A549 treated with dexamethasone at 1 μM for 4 hours (cell line): ENCODE measurements around the gene FLACC1. TPM values are rescaled to one million over a fixed set of nuclear protein-coding genes. Genes with fewer than 3 reads are reported as not detected.

Experiments used
- total RNA-seq: library from RNA; stranded (reverse); fragments of 200-300 nt; extraction: Qiagen RNA extraction; gene quantifications from 5 replicates; pipeline ENCODE4 v1.2.3, GENCODE V29; 2022

FLACC1 gene, protein sequence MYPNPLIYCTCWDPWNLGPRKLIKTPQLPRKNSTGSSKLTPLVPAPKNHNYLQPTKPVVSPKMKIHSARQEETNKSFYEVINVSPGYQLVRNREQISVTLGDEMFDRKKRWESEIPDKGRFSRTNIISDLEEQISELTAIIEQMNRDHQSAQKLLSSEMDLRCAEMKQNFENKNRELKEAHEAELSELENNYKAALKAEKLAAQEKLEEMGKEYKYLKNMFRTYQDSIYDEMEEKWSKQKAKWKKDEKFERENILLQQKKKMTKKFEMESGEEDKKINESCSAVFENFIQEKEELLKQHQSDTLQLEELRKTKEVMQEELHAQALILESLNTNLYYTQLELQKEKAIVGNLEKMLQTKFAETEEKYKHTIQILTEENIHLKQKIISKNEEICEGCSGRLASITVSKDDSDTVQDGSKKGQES
- 0.20 to 0.64 TPM (median 0.22 TPM) in 4 of 5 replicates, not detected in the other for total RNA-seq

DNA sequence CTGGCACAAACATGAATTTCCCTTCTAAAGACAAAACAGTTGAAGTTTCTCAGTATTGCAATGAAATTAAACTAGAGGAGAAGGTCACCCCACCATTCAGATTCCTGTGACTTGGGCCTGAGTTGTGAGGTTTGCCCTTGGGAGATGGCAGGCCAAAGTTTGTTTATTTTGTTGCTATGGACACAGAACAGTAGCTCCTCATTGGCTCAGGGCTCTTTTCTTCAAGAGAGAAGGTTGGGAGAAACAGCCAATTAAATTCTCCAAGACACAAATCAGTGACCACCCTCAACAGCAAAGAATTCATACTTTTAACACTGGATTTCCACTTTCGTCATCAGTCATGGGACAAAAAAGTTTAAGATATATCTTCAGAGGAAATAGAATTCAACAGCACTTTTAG lies at the start of gene FLACC1:
Gene FLACC1 (minus strand): TSS at position 125 of the 400 bp plus-strand sequence. CDS start 5,941 bp downstream, outside the sequence.

DNA sequence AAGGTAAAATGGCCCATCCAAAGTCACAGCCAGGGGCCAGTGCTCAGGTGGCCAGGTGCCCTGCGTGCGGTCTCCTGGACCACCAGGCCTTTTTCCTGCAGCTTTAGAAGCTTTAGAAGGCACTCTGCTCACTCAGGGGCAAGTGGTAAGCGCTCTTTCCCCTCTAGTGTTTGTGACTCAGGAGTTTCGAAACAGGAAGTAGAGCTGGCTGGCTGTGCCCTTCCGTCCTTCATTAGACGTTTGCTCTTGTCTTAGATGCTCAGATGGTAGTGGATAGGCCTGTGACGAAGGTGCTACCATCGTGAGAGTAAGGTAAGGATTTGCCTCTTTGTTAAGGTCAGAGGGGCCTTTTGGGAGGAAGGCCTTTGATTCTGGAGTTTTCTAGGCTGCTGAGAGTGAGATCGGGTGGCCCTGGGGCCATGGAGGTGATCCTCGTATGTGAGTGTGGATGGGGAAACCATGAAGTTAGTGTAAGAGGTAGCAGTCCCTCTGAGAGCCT lies 96.8 kb downstream of the FLACC1 start, which contains the start of gene CASP8:
Gene CASP8 (plus strand): TSS at position 235 of the 499 bp plus-strand sequence. CDS start 5,951 bp downstream, outside the sequence.

Other genes starting within 250 kb of the FLACC1 start
- gene CFLAR, start 241.2 kb downstream of the FLACC1 start, total RNA-seq: 87.4 to 118 TPM (median 99.9 TPM) in 5 replicates
- 1.4 to 2.1 TPM (median 1.9 TPM) in 5 replicates for gene CASP10, start 174.2 kb downstream of the FLACC1 start, total RNA-seq
- 26.5 to 34.5 TPM (median 31.5 TPM) in 5 replicates for gene CASP8, start 96.8 kb downstream of the FLACC1 start, total RNA-seq
- gene TRAK2, start 94.1 kb upstream of the FLACC1 start, total RNA-seq: 12.9 to 17.3 TPM (median 16.8 TPM) in 5 replicates
- 21.2 to 27.8 TPM (median 25.0 TPM) in 5 replicates for gene STRADB, start 94.4 kb upstream of the FLACC1 start, total RNA-seq